Measurements from ENCODE around the gene PKD2L2.

DNA sequence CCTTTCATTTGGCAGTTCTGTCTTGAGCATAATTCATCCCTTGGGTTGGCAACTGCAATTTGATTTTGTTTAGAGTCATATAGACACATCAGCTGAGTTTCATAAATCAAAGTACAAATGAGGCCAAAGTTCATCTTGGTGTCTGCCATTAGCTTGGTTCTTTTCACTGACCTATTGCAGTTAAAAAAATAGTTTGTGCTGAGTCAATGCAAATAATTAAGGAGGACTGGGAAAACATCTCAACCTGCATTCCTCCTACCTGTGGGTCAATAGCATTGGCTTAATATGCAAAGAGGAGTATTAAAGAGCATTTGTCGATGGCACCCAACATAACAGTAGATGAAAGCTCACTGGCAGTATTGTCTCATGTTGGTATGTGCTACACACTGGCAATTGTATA lies 1.6 kb downstream of the PKD2L2 start:
- TF ChIP-seq, protein P1, sequence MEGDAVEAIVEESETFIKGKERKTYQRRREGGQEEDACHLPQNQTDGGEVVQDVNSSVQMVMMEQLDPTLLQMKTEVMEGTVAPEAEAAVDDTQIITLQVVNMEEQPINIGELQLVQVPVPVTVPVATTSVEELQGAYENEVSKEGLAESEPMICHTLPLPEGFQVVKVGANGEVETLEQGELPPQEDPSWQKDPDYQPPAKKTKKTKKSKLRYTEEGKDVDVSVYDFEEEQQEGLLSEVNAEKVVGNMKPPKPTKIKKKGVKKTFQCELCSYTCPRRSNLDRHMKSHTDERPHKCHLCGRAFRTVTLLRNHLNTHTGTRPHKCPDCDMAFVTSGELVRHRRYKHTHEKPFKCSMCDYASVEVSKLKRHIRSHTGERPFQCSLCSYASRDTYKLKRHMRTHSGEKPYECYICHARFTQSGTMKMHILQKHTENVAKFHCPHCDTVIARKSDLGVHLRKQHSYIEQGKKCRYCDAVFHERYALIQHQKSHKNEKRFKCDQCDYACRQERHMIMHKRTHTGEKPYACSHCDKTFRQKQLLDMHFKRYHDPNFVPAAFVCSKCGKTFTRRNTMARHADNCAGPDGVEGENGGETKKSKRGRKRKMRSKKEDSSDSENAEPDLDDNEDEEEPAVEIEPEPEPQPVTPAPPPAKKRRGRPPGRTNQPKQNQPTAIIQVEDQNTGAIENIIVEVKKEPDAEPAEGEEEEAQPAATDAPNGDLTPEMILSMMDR (IDR thresholded peaks at IDR 0.05) = no peak
- TF ChIP-seq POLR2A (IDR thresholded peaks at IDR 0.05) (no peak), EP300 (IDR thresholded peaks at IDR 0.05) (no peak), POLR2AphosphoS5 (IDR thresholded peaks at IDR 0.05) (no peak)

All from upper lobe of left lung (tissue), 4 donors.